OCI-LY7 (cell line): ENCODE measurements around the gene AQR. TPM values are rescaled to one million over a fixed set of nuclear protein-coding genes. Genes with fewer than 3 reads are reported as not detected.

Experiments
- BruUV-seq: library from RNA; stranded (reverse); fragments of 400-500 nt; replicated peaks from 2 replicates; lab custom pipeline; 2021; lab: Mats Ljungman, UMichigan
- CTCF ChIA-PET: fragments of 300-600 bp; sonication (Branson Sonifier 250); formaldehyde crosslinking; loops from one replicate; lab custom pipeline; 2022; ENCODE audit warnings: antibody characterized with exemption; ENCODE audit not compliant: unreplicated experiment; lab: Charles Lee
- POLR2A ChIA-PET: fragments of 300-600 bp; sonication (Branson Sonifier 250); formaldehyde crosslinking; loops from one replicate; lab custom pipeline; 2022; ENCODE audit warnings: antibody characterized with exemption; lab: Charles Lee
- DNase-seq: peaks from one replicate; pipeline ENCODE4 v3.0.0-alpha.2; 2015; ENCODE audit warnings: low spot score
- H2AFZ ChIP-seq: fragments of 200-600 bp; sonication (generic), shearing (Covaris generic); 2 replicates; pipeline ENCODE4 v1.6.1; 2014; ENCODE audit warnings: mild to moderate bottlenecking, antibody characterized with exemption, low read length, moderate library complexity
- H3K27ac ChIP-seq: fragments of 200-600 bp; sonication (generic); 2 replicates; pipeline ENCODE4 v1.5.1; 2014; ENCODE audit warnings: mixed run types, low read depth, mild to moderate bottlenecking, moderate library complexity, low read length, inconsistent platforms; ENCODE audit not compliant: poor library complexity, severe bottlenecking
- H3K36me3 ChIP-seq: fragments of 200-600 bp; sonication (generic); 2 replicates; pipeline ENCODE4 v1.6.1; 2014; ENCODE audit warnings: mild to moderate bottlenecking, antibody characterized with exemption, low read length, moderate library complexity, mixed read lengths; ENCODE audit not compliant: insufficient read depth
- H3K4me1 ChIP-seq: fragments of 200-600 bp; sonication (generic); 2 replicates; pipeline ENCODE4 v1.5.1; 2014; ENCODE audit warnings: mild to moderate bottlenecking, low read length; ENCODE audit not compliant: insufficient read depth, poor library complexity, severe bottlenecking
- H3K4me2 ChIP-seq: fragments of 200-600 bp; sonication (generic); 2 replicates; pipeline ENCODE4 v1.6.1; 2014; ENCODE audit warnings: mild to moderate bottlenecking, low read length
- H3K4me3 ChIP-seq: fragments of 200-600 bp; sonication (generic); 2 replicates; pipeline ENCODE4 v1.5.1; 2014; ENCODE audit warnings: mild to moderate bottlenecking, low read depth, low read length; ENCODE audit not compliant: poor library complexity, severe bottlenecking
- H3K79me2 ChIP-seq: fragments of 200-600 bp; sonication (generic); 2 replicates; pipeline ENCODE4 v1.6.1; 2016; ENCODE audit warnings: low read depth, mild to moderate bottlenecking, low read length, moderate library complexity, mixed read lengths; ENCODE audit not compliant: insufficient read depth
- H3K9me2 ChIP-seq: fragments of 200-600 bp; sonication (generic); 2 replicates; pipeline ENCODE4 v1.6.1; 2016; ENCODE audit warnings: mild to moderate bottlenecking, low read length, mixed read lengths; ENCODE audit not compliant: insufficient read depth
- H3K9me3 ChIP-seq: fragments of 200-600 bp; sonication (generic); 2 replicates; pipeline ENCODE4 v1.6.1; 2014; ENCODE audit warnings: mild to moderate bottlenecking, mixed run types, low read length, mixed read lengths
- H4K20me1 ChIP-seq: fragments of 200-600 bp; sonication (generic); 2 replicates; pipeline ENCODE4 v1.6.1; 2014; ENCODE audit warnings: mild to moderate bottlenecking, antibody characterized with exemption, low read length, moderate library complexity, mixed read lengths; ENCODE audit not compliant: insufficient read depth
- CTCF ChIP-seq: fragments of 200-600 bp; sonication (generic); conservative IDR thresholded peaks from 2 replicates; pipeline ENCODE4 v1.5.1; 2014; ENCODE audit warnings: mild to moderate bottlenecking, antibody characterized with exemption, low read length, moderate library complexity, mixed read lengths
- EZH2phosphoT487 ChIP-seq: fragments of 200-600 bp; sonication (generic); IDR thresholded peaks from 2 replicates; pipeline ENCODE4 v1.6.1; 2018; ENCODE audit warnings: low read depth, borderline replicate concordance, mild to moderate bottlenecking, mixed run types, antibody characterized with exemption, low read length, moderate library complexity, mixed read lengths
- intact Hi-C: fragments of 100-400 bp; cut with micrococcal nuclease; formaldehyde crosslinking; loops from one replicate; pipeline ENCODE4 v1.10.0; 2022; ENCODE audit not compliant: unreplicated experiment
- total RNA-seq, 2 experiments: library from RNA; depleted of rRNA in 1 of 2; stranded (reverse); fragments of >200 nt in 1 of 2; shearing (Covaris generic) in 1 of 2; gene quantifications; 2 replicates each; pipeline ENCODE4 v1.2.3, GENCODE V29; 2014 to 2022

AQR gene
- total RNA-seq, 2 experiments from 2014 or later = 18.5 to 36.4 TPM

DNA sequence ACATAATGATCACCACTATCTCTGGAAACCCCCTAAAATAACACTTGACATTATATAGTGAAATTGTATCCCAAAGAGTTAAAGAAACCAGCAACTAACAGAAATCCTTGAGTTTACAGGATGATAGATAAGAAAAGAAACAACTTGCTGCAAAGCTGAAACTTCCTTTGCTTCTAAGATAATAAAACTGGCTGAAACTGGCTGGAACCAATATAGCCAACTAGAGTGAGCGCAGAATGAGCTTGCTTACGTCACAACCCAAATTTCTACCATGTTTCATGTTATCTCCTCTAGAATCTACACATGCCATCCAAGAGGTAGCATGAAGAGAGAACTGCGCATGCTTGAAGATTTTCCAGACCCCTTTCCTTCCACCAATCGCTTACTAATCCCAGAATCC, 90.4 kb downstream of the AQR start:
- Histone ChIP-seq H3K79me2 (no peaks in the 10 kb centered on the region), H3K9me2 (no peaks in the 10 kb centered on the region), H4K20me1 (no peaks in the 10 kb centered on the region), H3K36me3 (peaks cover 90% of the 10 kb centered on the region), H3K4me3 (no peak overlapping the region), H3K4me1 (no peaks in the 10 kb centered on the region), H3K9me3 (no peaks in the 10 kb centered on the region), H2AFZ (no peak overlapping the region), H3K27ac (no peak overlapping the region), H3K4me2 (no peak overlapping the region)
- no peak for TF ChIP-seq CTCF
- TF ChIP-seq EZH2phosphoT487 = no peak
- ChIA-PET POLR2A (no interaction called here), CTCF (no interaction called here)
- BruUV-seq = no TSS peak
- DNase-seq = no peak
- intact Hi-C loops = no loop called here

DNA sequence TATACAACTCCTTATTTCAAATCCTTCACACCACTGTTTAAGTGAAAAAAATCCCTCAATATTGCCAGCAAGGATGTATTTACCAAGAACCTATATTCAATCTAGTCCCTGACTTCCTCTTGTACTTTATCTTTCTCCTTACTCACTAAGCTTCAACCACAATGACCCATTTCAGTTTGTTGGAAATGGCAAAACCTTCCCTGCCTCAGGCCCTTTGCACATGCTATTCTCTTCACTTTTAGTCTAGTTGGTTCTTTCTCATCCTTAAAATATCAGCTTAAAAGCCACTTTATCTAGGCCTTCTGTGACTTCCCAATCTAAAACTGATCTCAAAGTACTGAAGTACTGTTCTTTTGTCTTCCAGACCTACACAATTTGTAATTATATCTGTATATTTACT, 92.9 kb downstream of the AQR start:
- POLR2A ChIA-PET = no interaction called here
- BruUV-seq = no TSS peak

More for the DNA sequence above, 92.9 kb downstream of the AQR start:
- Histone ChIP-seq H3K27ac (no peak overlapping the region), H3K36me3 (peaks cover 89% of the 10 kb centered on the region), H3K79me2 (no peaks in the 10 kb centered on the region), H3K4me3 (no peak overlapping the region), H2AFZ (no peak overlapping the region), H3K4me2 (no peak overlapping the region), H3K9me3 (no peaks in the 10 kb centered on the region), H4K20me1 (no peaks in the 10 kb centered on the region), H3K9me2 (no peaks in the 10 kb centered on the region), H3K4me1 (no peaks in the 10 kb centered on the region)
- intact Hi-C loops = no loop called here
- no peak for DNase-seq
- CTCF ChIA-PET = no interaction called here
- no peak for TF ChIP-seq CTCF
- no peak for TF ChIP-seq EZH2phosphoT487
